GM12878 (cell line): ENCODE results near the gene GNL3. TPM values are rescaled to one million over a fixed set of nuclear protein-coding genes. Genes with fewer than 3 reads are reported as not detected.
A peak's percentile ranks its signal among the peaks of the same experiment; 100 is the strongest.

ENCODE experiments used
- ATAC-seq: fragments of 200-7000 bp; cut with Tn5 transposase; 3 replicates; pipeline ENCODE4 v1.9.1; 2020; ENCODE audit warnings: mild to moderate bottlenecking, moderate library complexity
- BruUV-seq: library from RNA; stranded (reverse); fragments of 400-500 nt; replicated peaks from 2 replicates; lab custom pipeline; 2021; lab: Mats Ljungman, UMichigan
- CTCF ChIA-PET: fragments of 300-600 bp; sonication (Branson Sonifier 250); formaldehyde crosslinking; extraction: SDS; loops from one replicate; lab custom pipeline; 2021; ENCODE audit warnings: inconsistent platforms; lab: Yijun Ruan, JAX
- POLR2A ChIA-PET: fragments of 350-600 bp; formaldehyde crosslinking; extraction: SDS; loops from one replicate; lab custom pipeline; 2021; ENCODE audit warnings: inconsistent platforms; lab: Charles Lee
- RAD21 ChIA-PET: fragments of 300-600 bp; sonication (Branson Sonifier 250); formaldehyde crosslinking; loops from one replicate; lab custom pipeline; 2023; ENCODE audit warnings: antibody characterized with exemption; ENCODE audit not compliant: unreplicated experiment; lab: Charles Lee
- SMC1A ChIA-PET: fragments of 300-600 bp; sonication (Branson Sonifier 250); formaldehyde crosslinking; loops from one replicate; lab custom pipeline; 2023; ENCODE audit not compliant: unreplicated experiment, uncharacterized antibody; lab: Charles Lee
- DNase-seq: peaks from one replicate; pipeline ENCODE4 v3.0.0-alpha.2; 2011; ENCODE audit warnings: low read depth, low spot score
- FAIRE-seq: peaks from 3 replicates; lab custom pipeline; 2011; peaks lifted over from hg19 to GRCh38; lab: Jason Lieb, UNC
- H2AFZ ChIP-seq: 2 replicates; pipeline ENCODE4 v1.6.0; 2011; ENCODE audit warnings: low read depth, low read length, control low read depth; ENCODE audit not compliant: control insufficient read depth
- H3K27ac ChIP-seq: 2 replicates; pipeline ENCODE4 v1.5.1; 2011; ENCODE audit warnings: control low read depth; ENCODE audit not compliant: control insufficient read depth, insufficient read depth
- H3K27me3 ChIP-seq, 2 experiments: replicated peaks in 1 of 2; 2 replicates each; pipeline versions ENCODE4 v1.6.0 to v1.6.1; 2011; ENCODE audit warnings: low read length in 1 of 2; ENCODE audit not compliant: control insufficient read depth in 2 of 2, insufficient read depth in 2 of 2
- H3K36me3 ChIP-seq, 2 experiments: 2 replicates each; pipeline ENCODE4 v1.5.1; 2011; ENCODE audit warnings: low read length in 1 of 2; ENCODE audit not compliant: control insufficient read depth in 2 of 2, insufficient read depth in 2 of 2
- H3K4me1 ChIP-seq: 2 replicates; pipeline ENCODE4 v1.6.1; 2011; ENCODE audit warnings: mild to moderate bottlenecking, low read length, moderate library complexity, mixed read lengths; ENCODE audit not compliant: control insufficient read depth, insufficient read depth
- H3K4me2 ChIP-seq: 2 replicates; pipeline ENCODE4 v1.6.0; 2011; ENCODE audit warnings: control low read depth; ENCODE audit not compliant: control insufficient read depth, insufficient read depth
- H3K4me3 ChIP-seq: fragments of 200-600 bp; sonication (generic); 2 replicates; pipeline ENCODE4 v1.5.1; 2016
- H3K79me2 ChIP-seq: 2 replicates; pipeline ENCODE4 v1.6.0; 2011; ENCODE audit warnings: low read length; ENCODE audit not compliant: control insufficient read depth, insufficient read depth
- H3K9ac ChIP-seq: 2 replicates; pipeline ENCODE4 v1.8.0; 2011; ENCODE audit warnings: low read length, control low read depth, mixed read lengths; ENCODE audit not compliant: control insufficient read depth, insufficient read depth
- H3K9me3 ChIP-seq: replicated peaks from 3 replicates; pipeline ENCODE4 v1.5.1; 2011; ENCODE audit warnings: mild to moderate bottlenecking, low read length; ENCODE audit not compliant: control insufficient read depth, insufficient read depth
- H4K20me1 ChIP-seq: 2 replicates; pipeline ENCODE4 v1.6.0; 2011; ENCODE audit not compliant: control insufficient read depth, insufficient read depth
- DPF2 ChIP-seq: fragments of 450-650 bp; IDR thresholded peaks from 2 replicates; pipeline ENCODE4 v1.6.1; 2017; ENCODE audit warnings: mild to moderate bottlenecking
- MTA2 ChIP-seq: fragments of 450-650 bp; IDR thresholded peaks from 2 replicates; pipeline ENCODE4 v1.6.1; 2016; ENCODE audit warnings: low read depth, mild to moderate bottlenecking, moderate library complexity
- NFIC ChIP-seq: IDR thresholded peaks from 2 replicates; pipeline ENCODE4 v1.6.1; 2012; ENCODE audit warnings: low read depth, mild to moderate bottlenecking, inconsistent platforms, low read length, moderate library complexity
- RELA ChIP-seq: fragments of 450-650 bp; IDR thresholded peaks from 2 replicates; pipeline ENCODE4 v1.8.0; 2014; ENCODE audit warnings: borderline replicate concordance; ENCODE audit not compliant: partially characterized antibody
- SMAD5 ChIP-seq: IDR thresholded peaks from 2 replicates; pipeline ENCODE4 v1.6.1; 2016; ENCODE audit warnings: antibody characterized with exemption, low read depth
- WGBS: methylation state at CpG from one replicate; pipeline ENCODE4 v1.1.6; 2016; ENCODE audit warnings: low lambda C conversion rate; ENCODE audit not compliant: insufficient replicate concordance, insufficient coverage; ENCODE audit errors: missing lambda C conversion rate; 5-methylcytosine and 5-hydroxymethylcytosine counted together
- in situ Hi-C: fragments of 300-500 bp; cut with MboI; formaldehyde crosslinking; loops from 9 replicates; pipeline ENCODE4 v1.14.3; 2018; ENCODE audit warnings: mixed read lengths
- intact Hi-C: fragments of 100-400 bp; cut with micrococcal nuclease; formaldehyde crosslinking; loops from one replicate; pipeline ENCODE4 v1.14.2; 2022; ENCODE audit not compliant: unreplicated experiment
- polyA plus RNA-seq, 11 experiments: library from polyadenylated mRNA; depleted of rRNA in 4 of 11; unstranded in 6 of 11; stranded (reverse) in 5 of 11; fragments of >200 nt; fragmentation: Nextera tagmentation in 4 of 11; fragmentation: Illumina TruSeq in 1 of 11; extraction: Ambion mirVana in 4 of 11; extraction: Trizol in 1 of 11; gene quantifications; 1 replicate in 1 of 11; 2 replicates in 10 of 11; pipeline versions ENCODE4 v1.2.1 to v1.2.3, GENCODE V29; 2011 to 2016; ENCODE audit warnings: inconsistent platforms in 2 of 11, missing spikeins in 2 of 11, low read depth in 1 of 11
- total RNA-seq, 4 experiments: library from RNA; depleted of rRNA in 3 of 4; stranded (reverse); fragments of >200 nt in 3 of 4; fragmentation: Illumina TruSeq in 1 of 4; extraction: Trizol in 1 of 4; gene quantifications; 2 replicates each; pipeline versions ENCODE4 v1.2.1 to v1.2.3, GENCODE V29; 2013 to 2021

GNL3 gene
- total and polyA plus RNA-seq, 10 of the 15 experiments (the other 5 are each of a cell fraction or from before 2014, with no cell fraction given) = 172 to 368 (median 257) TPM

GRCh38 chr3:52679199-52679538 is 6.7 kb upstream of the GNL3 start (continued):
- TF ChIP-seq RELA (no peak), SMAD5 (no peak), DPF2 (no peak)

- H3K79me2 ChIP-seq = peaks cover 53% of the 10 kb centered on the region
- BruUV-seq = no TSS peak
- no peak for ATAC-seq
- no peak for DNase-seq
- no peak overlapping the region for H3K27ac ChIP-seq
- H3K4me1 ChIP-seq = peaks cover 17% of the 10 kb centered on the region
- 0% methylated on average over 1 of the region's 1 CpG for WGBS
- no peak overlapping the region for H2AFZ ChIP-seq
- ChIA-PET SMC1A (interaction anchor here (0.9 to 1.4 kb wide), 2 partner anchors 9 to 27 kb away, joined by 3 to 4 read pairs; no protein-coding TSS in a partner anchor), RAD21 (interaction anchor here (0.8 kb wide), 1 partner anchor 11 kb away, joined by 3 read pairs; no protein-coding TSS in a partner anchor), POLR2A (interaction anchor here (0.9 kb wide), 1 partner anchor 11 kb away, joined by 4 read pairs; no protein-coding TSS in a partner anchor), CTCF (interaction anchor here (1.1 kb wide), 1 partner anchor 16 kb away, joined by 3 read pairs; no protein-coding TSS in a partner anchor)
- H3K36me3 ChIP-seq = peaks cover under 1 to 17% of the 10 kb centered on the region in 2 experiments
- in situ Hi-C loops (no loop called here), intact Hi-C loops (loop anchor here (10.0 kb wide), 1 partner anchor 225 kb away; the partner anchor contains the start of genes NISCH and TNNC1)
- H3K9me3 ChIP-seq = no peaks in the 10 kb centered on the region
- no peak overlapping the region for H3K9ac ChIP-seq
- H3K4me3 ChIP-seq = no peak overlapping the region
- TF ChIP-seq NFIC (no peak), MTA2 (no peak)
- no peaks in the 10 kb centered on the region for H3K27me3 ChIP-seq
- H4K20me1 ChIP-seq = no peaks in the 10 kb centered on the region
- peak overlapping the region; percentile 88; the same call in 1 of the 2 replicates for H3K4me2 ChIP-seq
- no peak for FAIRE-seq
Observed at GRCh38 chr3:52679811-52680210, 6.0 kb upstream of the GNL3 start.
